H1 (cell line): Measurements from ENCODE around the gene SLC6A12. TPM values are rescaled to one million over a fixed set of nuclear protein-coding genes. Genes with fewer than 3 reads are reported as not detected.

Experiments
- CTCF ChIA-PET: fragments of 300-600 bp; sonication (Branson Sonifier 250); formaldehyde crosslinking; loops from one replicate; lab custom pipeline; 2021; ENCODE audit not compliant: partially characterized antibody; lab: Charles Lee
- POLR2A ChIA-PET: fragments of 300-600 bp; sonication (Branson Sonifier 250); formaldehyde crosslinking; loops from one replicate; lab custom pipeline; 2021; ENCODE audit warnings: inconsistent platforms; ENCODE audit not compliant: partially characterized antibody; lab: Charles Lee
- DNase-seq, 2 experiments: peaks; one replicate each; pipeline versions ENCODE4 v3.0.0 to v3.0.0-alpha.2; 2010 to 2022; ENCODE audit warnings: low spot score in 2 of 2, low read depth in 1 of 2, mixed read lengths in 1 of 2
- FAIRE-seq: peaks from 2 replicates; lab custom pipeline; 2011; peaks lifted over from hg19 to GRCh38; lab: Jason Lieb, UNC
- H2AFZ ChIP-seq: 2 replicates; pipeline ENCODE4 v1.8.1; 2012; ENCODE audit warnings: low read length, inconsistent platforms
- H2AK5ac ChIP-seq: 2 replicates; pipeline ENCODE4 v1.6.1; 2013; ENCODE audit warnings: low read depth, low read length
- H2BK120ac ChIP-seq: replicated peaks from 2 replicates; pipeline ENCODE3; 2013; ENCODE audit warnings: low read depth, low read length, inconsistent platforms
- H2BK12ac ChIP-seq: 2 replicates; pipeline ENCODE4 v1.6.1; 2013; ENCODE audit warnings: low read depth, low read length
- H2BK15ac ChIP-seq: 2 replicates; pipeline ENCODE4 v1.6.1; 2013; ENCODE audit warnings: low read length
- H2BK20ac ChIP-seq: 2 replicates; pipeline ENCODE4 v1.6.1; 2013; ENCODE audit warnings: low read length
- H2BK5ac ChIP-seq: 2 replicates; pipeline ENCODE4 v1.6.1; 2013; ENCODE audit warnings: low read depth, low read length
- H3K14ac ChIP-seq: 2 replicates; pipeline ENCODE4 v1.6.1; 2013; ENCODE audit warnings: inconsistent platforms; ENCODE audit not compliant: insufficient read length
- H3K18ac ChIP-seq: 2 replicates; pipeline ENCODE4 v1.6.1; 2013; ENCODE audit warnings: low read length; ENCODE audit errors: extremely low read depth
- H3K23ac ChIP-seq: 2 replicates; pipeline ENCODE4 v1.6.1; 2013; ENCODE audit warnings: inconsistent platforms; ENCODE audit not compliant: insufficient read length
- H3K23me2 ChIP-seq: 2 replicates; pipeline ENCODE4 v1.6.1; 2013; ENCODE audit warnings: low read depth, low read length
- H3K27ac ChIP-seq: 2 replicates; pipeline ENCODE4 v1.6.1; 2011; ENCODE audit warnings: low read depth, low read length, inconsistent platforms
- H3K27me3 ChIP-seq, 4 experiments: replicated peaks in 1 of 4; 1 replicate in 1 of 4; 2 replicates in 3 of 4; pipeline versions ENCODE4 v1.6.1 to v1.8.1; 2011 to 2013; ENCODE audit warnings: low read length in 3 of 4, mild to moderate bottlenecking in 3 of 4, inconsistent platforms in 2 of 4, mixed read lengths in 2 of 4, moderate library complexity in 1 of 4; ENCODE audit not compliant: control insufficient read depth in 3 of 4, insufficient read depth in 3 of 4; ENCODE audit errors: extremely low read depth in 1 of 4
- H3K36me3 ChIP-seq, 4 experiments: 2 replicates each; pipeline versions ENCODE4 v1.6.1 to v1.8.1; 2011 to 2013; ENCODE audit warnings: mild to moderate bottlenecking in 4 of 4, low read length in 3 of 4, moderate library complexity in 2 of 4, control low read depth in 1 of 4, inconsistent platforms in 1 of 4; ENCODE audit not compliant: insufficient read depth in 4 of 4, control insufficient read depth in 2 of 4
- H3K4ac ChIP-seq: replicated peaks from 2 replicates; pipeline ENCODE3; 2013; ENCODE audit warnings: low read length, low read depth, mixed read lengths, inconsistent platforms; ENCODE audit not compliant: insufficient read length
- H3K4me1 ChIP-seq, 4 experiments: replicated peaks in 1 of 4; 1 replicate in 1 of 4; 2 replicates in 3 of 4; pipeline versions ENCODE4 v1.6.1 to v1.8.1; 2011 to 2013; ENCODE audit warnings: low read length in 3 of 4, inconsistent platforms in 2 of 4, mixed read lengths in 1 of 4; ENCODE audit not compliant: insufficient read depth in 4 of 4, control insufficient read depth in 3 of 4
- H3K4me2 ChIP-seq, 2 experiments: 2 replicates each; pipeline versions ENCODE4 v1.6.1 to v1.8.1; 2011 to 2013; ENCODE audit warnings: low read depth in 2 of 2, low read length in 2 of 2, control low read depth in 1 of 2, inconsistent platforms in 1 of 2, mild to moderate bottlenecking in 1 of 2; ENCODE audit not compliant: insufficient read depth in 1 of 2
- H3K4me3 ChIP-seq, 4 experiments: fragments of 200-600, 300-600 bp in 1 of 4; sonication (generic), shearing (Covaris generic), sonication (Bioruptor Twin) in 1 of 4; 2 replicates each; pipeline versions ENCODE4 v1.5.1 to v1.8.1; 2011 to 2016; ENCODE audit warnings: low read length in 4 of 4, low read depth in 3 of 4, control low read depth in 2 of 4, inconsistent platforms in 2 of 4, mild to moderate bottlenecking in 2 of 4, mixed read lengths in 1 of 4, moderate library complexity in 1 of 4; ENCODE audit not compliant: insufficient read depth in 2 of 4; ENCODE audit errors: extremely low read depth in 1 of 4
- H3K56ac ChIP-seq: replicated peaks from 2 replicates; pipeline ENCODE3; 2013; ENCODE audit warnings: low read depth, mild to moderate bottlenecking, mixed read lengths, low read length, inconsistent platforms; ENCODE audit not compliant: insufficient read length
- H3K79me1 ChIP-seq: 2 replicates; pipeline ENCODE4 v1.6.1; 2013; ENCODE audit warnings: low read depth, low read length, control low read depth
- H3K79me2 ChIP-seq, 2 experiments: 2 replicates each; pipeline versions ENCODE4 v1.6.1 to v1.8.1; 2012 to 2013; ENCODE audit warnings: low read length in 2 of 2, mild to moderate bottlenecking in 2 of 2, inconsistent platforms in 1 of 2; ENCODE audit not compliant: insufficient read depth in 2 of 2, control insufficient read depth in 1 of 2
- H3K9ac ChIP-seq, 4 experiments: replicated peaks in 1 of 4; 1 replicate in 1 of 4; 2 replicates in 3 of 4; pipeline versions ENCODE4 v1.6.1 to v1.8.1; 2011 to 2013; ENCODE audit warnings: low read depth in 3 of 4, low read length in 3 of 4, control low read depth in 2 of 4, mild to moderate bottlenecking in 2 of 4, moderate library complexity in 2 of 4, inconsistent platforms in 1 of 4; ENCODE audit errors: extremely low read depth in 1 of 4
- H3K9me3 ChIP-seq, 2 experiments: 2 replicates each; pipeline versions ENCODE4 v1.6.1 to v1.8.1; 2012 to 2013; ENCODE audit warnings: mild to moderate bottlenecking in 2 of 2, moderate library complexity in 2 of 2, control low read depth in 1 of 2, inconsistent platforms in 1 of 2, low read depth in 1 of 2, low read length in 1 of 2, mixed read lengths in 1 of 2; ENCODE audit not compliant: insufficient read depth in 2 of 2
- H4K20me1 ChIP-seq, 2 experiments: replicated peaks in 1 of 2; 2 replicates each; pipeline versions ENCODE3 to v1.8.1; 2011 to 2013; ENCODE audit warnings: inconsistent platforms in 2 of 2, low read length in 2 of 2, mild to moderate bottlenecking in 1 of 2; ENCODE audit not compliant: insufficient read depth in 2 of 2, control insufficient read depth in 1 of 2
- H4K5ac ChIP-seq: 2 replicates; pipeline ENCODE4 v1.6.1; 2013; ENCODE audit warnings: low read length, low read depth, mixed read lengths, inconsistent platforms; ENCODE audit not compliant: insufficient read length
- H4K8ac ChIP-seq: 2 replicates; pipeline ENCODE4 v1.8.0; 2013; ENCODE audit warnings: mild to moderate bottlenecking, moderate library complexity, low read length, inconsistent platforms; ENCODE audit not compliant: insufficient read depth; ENCODE audit errors: extremely low read depth
- H4K91ac ChIP-seq: replicated peaks from 2 replicates; pipeline ENCODE3; 2013; ENCODE audit warnings: low read length, mixed read lengths, inconsistent platforms; ENCODE audit not compliant: insufficient read length
- CHD2 ChIP-seq: IDR thresholded peaks from 2 replicates; pipeline ENCODE4 v1.6.1; 2012; ENCODE audit warnings: low read length, improper control_type of control experiment
- WGBS, 2 experiments: shearing (Covaris generic) in 1 of 2; methylation state at CpG; one replicate each; pipeline versions ENCODE4 v1.1.6 to v1.1.7; 2013 to 2015; ENCODE audit warnings: low lambda C conversion rate in 2 of 2, mixed read lengths in 2 of 2, inconsistent platforms in 1 of 2, low coverage in 1 of 2, missing lambda C conversion rate in 1 of 2; ENCODE audit not compliant: insufficient replicate concordance in 2 of 2, insufficient coverage in 1 of 2, insufficient read length in 1 of 2; ENCODE audit errors: extremely low coverage in 1 of 2, missing lambda C conversion rate in 1 of 2; 5-methylcytosine and 5-hydroxymethylcytosine counted together
- polyA plus RNA-seq, 7 experiments: library from polyadenylated mRNA; depleted of rRNA in 3 of 7; stranded (reverse) in 5 of 7; unstranded in 2 of 7; fragments of >200 nt in 5 of 7; fragments of 200-250 nt in 2 of 7; gene quantifications; 1 replicate in 5 of 7; 2 replicates in 1 of 7; 4 replicates in 1 of 7; pipeline versions ENCODE4 v1.2.1 to v1.2.3, GENCODE V29; 2011 to 2013; ENCODE audit warnings: missing spikeins in 2 of 7, mixed read lengths in 2 of 7
- total RNA-seq: library from RNA; stranded (reverse); fragmentation: NEBNext Ultra II Directional; extraction: Animal tissue kit (Norgen Biotek cat#: 25700); gene quantifications from 2 replicates; pipeline ENCODE4 v1.2.1, GENCODE V29; 2021

Gene SLC6A12
- total and polyA plus RNA-seq, 2 of the 8 experiments (the other 6 are each of a cell fraction or from before 2014, with no cell fraction given) = 0.70 to 1.1 TPM

DNA sequence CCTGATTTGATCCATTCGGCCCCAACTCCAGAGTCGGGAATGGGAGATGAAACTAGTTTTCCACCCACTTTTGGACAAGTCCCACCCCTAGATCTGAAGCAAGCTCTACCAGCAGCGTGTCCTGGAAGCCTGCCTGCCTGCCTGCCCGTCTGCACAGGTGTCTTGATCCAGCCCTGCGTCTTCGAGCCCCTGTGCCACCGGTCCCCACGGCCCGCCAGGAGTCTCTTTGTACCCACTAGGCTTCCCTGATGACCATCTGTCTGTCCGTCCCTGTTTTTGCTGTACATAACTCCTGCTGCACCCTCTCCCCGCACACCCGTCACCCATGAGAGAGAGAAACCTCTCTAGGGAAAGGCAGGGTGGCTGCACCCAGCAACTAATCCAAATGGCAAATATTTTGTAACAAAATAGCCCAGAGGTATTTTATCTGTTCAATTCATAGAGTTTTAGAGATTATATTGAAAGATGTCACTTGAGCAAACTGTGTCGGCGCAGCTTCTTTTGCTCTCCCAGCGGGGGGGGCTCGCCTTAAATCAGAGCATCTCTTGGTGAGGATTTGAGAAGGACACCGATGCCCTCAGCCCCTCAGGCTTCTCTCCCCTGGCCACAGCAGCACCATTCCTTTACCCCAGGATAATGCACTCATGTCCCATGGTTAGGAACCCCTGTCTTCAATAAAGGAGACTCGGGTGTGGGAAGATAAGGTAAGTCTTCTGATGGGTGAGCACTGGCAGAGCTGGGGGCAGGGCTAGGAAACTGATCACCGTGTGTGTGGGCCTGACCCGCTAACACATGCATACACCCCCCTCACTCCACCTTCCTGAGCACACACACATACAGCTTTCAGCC lies 35.8 kb downstream of the SLC6A12 start:
- no peak for TF ChIP-seq CHD2
- TF ChIP-seq, all 59 proteins: peak for 0
- no peak overlapping the region for H4K5ac ChIP-seq
- H3K36me3 ChIP-seq = no peaks in the 10 kb centered on the region
- ChIA-PET POLR2A (interaction anchor here (0.9 to 1.6 kb wide), 8 partner anchors 10 to 74 kb away, joined by 3 to 6 read pairs (median 3); no protein-coding TSS in a partner anchor), CTCF (interaction anchor here (0.6 to 5.8 kb wide), 13 partner anchors 9 to 64 kb away, joined by 3 to 60 read pairs (median 5); no protein-coding TSS in a partner anchor)
- no peaks in the 10 kb centered on the region for H3K9me3 ChIP-seq
- H2AK5ac ChIP-seq = no peak overlapping the region
- H2BK12ac ChIP-seq = no peak overlapping the region; the same call in 1 of the 2 replicates
- H3K23me2 ChIP-seq = no peaks in the 10 kb centered on the region
- no peak overlapping the region for H4K91ac ChIP-seq
- no peak overlapping the region for H3K4ac ChIP-seq
- H3K23ac ChIP-seq = no peak overlapping the region
- no peaks in the 10 kb centered on the region for H4K20me1 ChIP-seq
- H2BK15ac ChIP-seq = peak overlapping the region; percentile 92; the same call in 1 of the 2 replicates
- no peaks in the 10 kb centered on the region for H3K79me2 ChIP-seq
- no peak overlapping the region for H2BK120ac ChIP-seq
- no peak overlapping the region for H2BK20ac ChIP-seq
- H3K27me3 ChIP-seq = no peaks in the 10 kb centered on the region; a peak in 1 of 7 replicates
- no peak overlapping the region for H3K4me2 ChIP-seq
- H3K4me3 ChIP-seq = no peak overlapping the region
- no peak overlapping the region for H3K56ac ChIP-seq
- H3K4me1 ChIP-seq = peaks cover 0 to 12% (median 7%) of the 10 kb centered on the region in 4 experiments; a peak in 6 of 7 replicates
- FAIRE-seq = no peak
- no peak for DNase-seq
- H3K18ac ChIP-seq = no peak overlapping the region; the same call in 1 of the 2 replicates
- H2AFZ ChIP-seq = no peak overlapping the region
- H2BK5ac ChIP-seq = no peak overlapping the region
- H3K9ac ChIP-seq = no peak overlapping the region
- H3K27ac ChIP-seq = no peak overlapping the region
- 87% methylated on average over 20 of the region's 20 CpGs; no CpG with 5 or more reads in 1 of the 2 experiments for WGBS, 2 experiments
- no peak overlapping the region for H3K14ac ChIP-seq
- no peaks in the 10 kb centered on the region for H3K79me1 ChIP-seq
- peak overlapping the region; percentile 39; the same call in 1 of the 2 replicates for H4K8ac ChIP-seq
